Thymus (tissue), 11 donors: ENCODE results near the gene SAMD11. TPM values are rescaled to one million over a fixed set of nuclear protein-coding genes. Genes with fewer than 3 reads are reported as not detected.

Experiments used
- DNase-seq, 9 donors: peaks; one replicate each; pipeline ENCODE4 v3.0.0-alpha.2; 2013; ENCODE audit warnings: low spot score in 9 of 9, low read depth in 6 of 9, missing footprints in 1 of 9
- H3K27ac ChIP-seq, 2 donors: one replicate each; pipeline ENCODE4 v1.5.1; 2013; ENCODE audit warnings: control low read depth in 1 of 2, low read depth in 1 of 2, low read length in 1 of 2, mild to moderate bottlenecking in 1 of 2, moderate library complexity in 1 of 2
- H3K27me3 ChIP-seq, 2 donors: one replicate each; pipeline ENCODE4 v1.5.1; 2013; ENCODE audit warnings: low read length in 1 of 2; ENCODE audit not compliant: control insufficient read depth in 2 of 2, insufficient read depth in 1 of 2
- H3K36me3 ChIP-seq, 2 donors: one replicate each; pipeline ENCODE4 v1.5.1; 2013; ENCODE audit warnings: low read length in 1 of 2, mild to moderate bottlenecking in 1 of 2, moderate library complexity in 1 of 2; ENCODE audit not compliant: control insufficient read depth in 2 of 2, insufficient read depth in 2 of 2
- H3K4me1 ChIP-seq, 2 donors: one replicate each; pipeline ENCODE4 v1.5.1; 2013; ENCODE audit warnings: low read length in 2 of 2; ENCODE audit not compliant: control insufficient read depth in 2 of 2, insufficient read depth in 2 of 2
- H3K4me3 ChIP-seq, 2 donors: one replicate each; pipeline ENCODE4 v1.5.1; 2013; ENCODE audit warnings: low read length in 2 of 2, control low read depth in 1 of 2, mild to moderate bottlenecking in 1 of 2
- H3K9me3 ChIP-seq, 2 donors: one replicate each; pipeline ENCODE4 v1.5.1; 2013; ENCODE audit warnings: low read length in 1 of 2, mild to moderate bottlenecking in 1 of 2; ENCODE audit not compliant: control insufficient read depth in 2 of 2, insufficient read depth in 1 of 2
- WGBS: extraction: QIAGEN DNeasy Blood & Tissue Kit; methylation state at CpG from one replicate; pipeline ENCODE4 v1.1.7; 2013; 5-methylcytosine and 5-hydroxymethylcytosine counted together
- polyA plus RNA-seq: library from polyadenylated mRNA; stranded (reverse); fragments of 200-250 nt; gene quantifications from one replicate; pipeline ENCODE4 v1.2.3, GENCODE V29; 2013
- total RNA-seq: library from RNA; stranded (reverse); fragments of 120-200 nt; gene quantifications from one replicate; pipeline ENCODE4 v1.2.4, GENCODE V29; 2013
- donor health status: healthy.

SAMD11 gene
- total and polyA plus RNA-seq, 2 donors: 0.38 to 1.7 TPM

GRCh38 chr1:954927-955326, 31.2 kb downstream of the SAMD11 start:
- no peak for DNase-seq
- H3K27ac ChIP-seq: no peak overlapping the region
- H3K36me3 ChIP-seq: peaks cover 58 to 60% of the 10 kb centered on the region in 2 donors
- 97% methylated on average over 13 of the region's 13 CpGs for WGBS
- no peak overlapping the region for H3K4me3 ChIP-seq
- H3K27me3 ChIP-seq: peaks cover 5 to 6% of the 10 kb centered on the region in 2 donors
- H3K9me3 ChIP-seq: no peaks in the 10 kb centered on the region
- peaks cover 6 to 9% of the 10 kb centered on the region in 2 donors for H3K4me1 ChIP-seq

GRCh38 chr1:955474-955873, 31.8 kb downstream of the SAMD11 start:
- no peak for DNase-seq
- no peaks in the 10 kb centered on the region for H3K9me3 ChIP-seq
- 66% methylated on average over 6 of the region's 6 CpGs for WGBS
- peaks cover 5 to 10% of the 10 kb centered on the region in 2 donors for H3K27me3 ChIP-seq
- peaks cover 53 to 55% of the 10 kb centered on the region in 2 donors for H3K36me3 ChIP-seq
- no peak overlapping the region for H3K4me3 ChIP-seq
- peaks cover 6 to 12% of the 10 kb centered on the region in 2 donors for H3K4me1 ChIP-seq
- no peak overlapping the region for H3K27ac ChIP-seq

GRCh38 chr1:956636-957035, 32.9 kb downstream of the SAMD11 start:
- H3K4me3 ChIP-seq: no peak overlapping the region
- 93% methylated on average over 11 of the region's 11 CpGs for WGBS
- H3K9me3 ChIP-seq: no peaks in the 10 kb centered on the region
- H3K36me3 ChIP-seq: peaks cover 42 to 46% of the 10 kb centered on the region in 2 donors
- H3K27ac ChIP-seq: no peak overlapping the region
- peaks cover 5 to 15% of the 10 kb centered on the region in 2 donors for H3K27me3 ChIP-seq
- H3K4me1 ChIP-seq: peaks cover 13 to 17% of the 10 kb centered on the region in 2 donors
- no peak for DNase-seq

GRCh38 chr1:958823-959730, 35.4 kb downstream of the SAMD11 start, which contains the start of gene NOC2L:
Gene NOC2L, minus strand, starts transcription at chr1:959256. Its CDS starts 16 bp downstream, at chr1:959240.
- H3K36me3 ChIP-seq: peaks cover 29 to 38% of the 10 kb centered on the region in 2 donors
- H3K4me1 ChIP-seq: peaks cover 13 to 17% of the 10 kb centered on the region in 2 donors
- peak; percentile 55 to 94 (median 86) for DNase-seq
- no peaks in the 10 kb centered on the region for H3K9me3 ChIP-seq
- peak within 1 kb of the TSS; percentile 67 to 92 for H3K4me3 ChIP-seq
- 8% methylated on average over 100 of the region's 101 CpGs for WGBS
- H3K27me3 ChIP-seq: peaks cover 5 to 15% of the 10 kb centered on the region in 2 donors
- H3K27ac ChIP-seq: no peak within 1 kb of the TSS

GRCh38 chr1:959731-960362, 36.1 kb downstream of the SAMD11 start:
- 32% methylated on average over 57 of the region's 57 CpGs for WGBS
- Histone ChIP-seq H3K27ac (no peak overlapping the region), H3K9me3 (no peaks in the 10 kb centered on the region), H3K36me3 (peaks cover 22 to 32% of the 10 kb centered on the region in 2 donors), H3K4me3 (peak overlapping the region; percentile 52 to 92), H3K27me3 (peaks cover 5 to 15% of the 10 kb centered on the region in 2 donors), H3K4me1 (peaks cover 13 to 17% of the 10 kb centered on the region in 2 donors)
- DNase-seq: peak in 1 of 9 donors; percentile 25

- Histone ChIP-seq H3K4me3 (peak within 1 kb of the TSS; percentile 52 to 92), H3K36me3 (peaks cover 15 to 25% of the 10 kb centered on the region in 2 donors), H3K9me3 (no peaks in the 10 kb centered on the region), H3K27me3 (peaks cover 5 to 20% of the 10 kb centered on the region in 2 donors), H3K27ac (no peak within 1 kb of the TSS), H3K4me1 (peaks cover 13 to 17% of the 10 kb centered on the region in 2 donors)
- peak in 8 of 9 donors; percentile 42 to 86 (median 66) for DNase-seq
- 1% methylated on average over 109 of the region's 109 CpGs for WGBS
Observed at GRCh38 chr1:960363-961131, 36.8 kb downstream of the SAMD11 start, which contains the start of gene KLHL17. Gene KLHL17, plus strand, starts transcription at chr1:960584. Its CDS starts 110 bp downstream, at chr1:960694.

GRCh38 chr1:961132-961669, 37.5 kb downstream of the SAMD11 start:
- no peak overlapping the region for H3K27ac ChIP-seq
- peaks cover 8 to 22% of the 10 kb centered on the region in 2 donors for H3K36me3 ChIP-seq
- DNase-seq: no peak
- H3K9me3 ChIP-seq: no peaks in the 10 kb centered on the region
- 42% methylated on average over 56 of the region's 56 CpGs for WGBS
- H3K4me1 ChIP-seq: peaks cover 16 to 17% of the 10 kb centered on the region in 2 donors
- H3K4me3 ChIP-seq: peak overlapping the region in 1 of 2 donors; percentile 92
- peaks cover 9 to 26% of the 10 kb centered on the region in 2 donors for H3K27me3 ChIP-seq
